Pons (tissue), 1 donor: ENCODE results near the gene SIRPB1.
"Not testable (repeated sequence)": the region's sequence is repeated elsewhere in the genome, so short reads cannot be mapped to it uniquely, and the experiment has no call there.

Source experiments
- DNase-seq: peaks from one replicate; pipeline ENCODE4 v3.0.0-alpha.2; 2016; ENCODE audit warnings: low spot score

SIRPB1 gene

GRCh38 chr20:1636621-1637020 lies 16.8 kb upstream of the SIRPB1 start:
- DNase-seq: no peak

- no peak for DNase-seq
Observed at GRCh38 chr20:1635291-1635979, 15.6 kb upstream of the SIRPB1 start.

- DNase-seq: no peak
Observed at GRCh38 chr20:1633535-1633934, 13.7 kb upstream of the SIRPB1 start.

- DNase-seq: no peak
Observed at GRCh38 chr20:1632178-1632577, 12.4 kb upstream of the SIRPB1 start.

- DNase-seq: no peak
Observed at GRCh38 chr20:1631309-1632151, 11.7 kb upstream of the SIRPB1 start.

- DNase-seq: no peak
Observed at GRCh38 chr20:1630186-1630585, 10.4 kb upstream of the SIRPB1 start.

- no peak for DNase-seq
Observed at GRCh38 chr20:1629321-1629720, 9.5 kb upstream of the SIRPB1 start.

GRCh38 chr20:1628621-1629020 lies 8.8 kb upstream of the SIRPB1 start:
- no peak for DNase-seq

- no peak for DNase-seq
Observed at GRCh38 chr20:1627200-1627550, 7.4 kb upstream of the SIRPB1 start.

GRCh38 chr20:1626528-1627199 lies 6.9 kb upstream of the SIRPB1 start:
- DNase-seq: no peak

GRCh38 chr20:1625083-1625690 lies 5.4 kb upstream of the SIRPB1 start:
- no peak for DNase-seq

- peak; percentile 17 for DNase-seq
Observed at GRCh38 chr20:1623501-1624205, 3.8 kb upstream of the SIRPB1 start.

GRCh38 chr20:1622450-1622849 lies 2.6 kb upstream of the SIRPB1 start:
- no peak for DNase-seq

- DNase-seq: no peak
Observed at GRCh38 chr20:1621316-1621715, 1.5 kb upstream of the SIRPB1 start.

- peak; percentile 25 for DNase-seq
Observed at GRCh38 chr20:1618954-1619540, 762 bp downstream of the SIRPB1 start.

GRCh38 chr20:1618479-1618878 lies 1.3 kb downstream of the SIRPB1 start:
- DNase-seq: no peak

GRCh38 chr20:1616858-1617434 lies 2.9 kb downstream of the SIRPB1 start:
- DNase-seq: peak; percentile 0

- DNase-seq: not testable (repeated sequence)
Observed at GRCh38 chr20:1610404-1610803, 9.4 kb downstream of the SIRPB1 start.

GRCh38 chr20:1608678-1609347 lies 11.0 kb downstream of the SIRPB1 start:
- not testable (repeated sequence) for DNase-seq

GRCh38 chr20:1600736-1601135 lies 19.1 kb downstream of the SIRPB1 start:
- DNase-seq: no peak

- DNase-seq: no peak
Observed at GRCh38 chr20:1595333-1595732, 24.5 kb downstream of the SIRPB1 start.
